Esophagus squamous epithelium (tissue), 4 donors: ENCODE results near the gene PTPRN2.

Experiments
- POLR2A ChIP-seq, 4 donors: fragments of 450-650 bp; IDR thresholded peaks; one replicate each; pipeline ENCODE4 v1.6.1; 2017; ENCODE audit warnings: antibody characterized with exemption in 4 of 4, mild to moderate bottlenecking in 4 of 4, moderate library complexity in 3 of 4
- TF ChIP-seq, protein P1 (sequence below), 6 experiments: fragments of 450-650 bp in 4 of 6; fragments of 200-600 bp in 2 of 6; sonication (generic) in 2 of 6; IDR thresholded peaks; one replicate each; pipeline ENCODE4 v1.5.1; 2016 to 2019; ENCODE audit warnings: antibody characterized with exemption in 6 of 6, mild to moderate bottlenecking in 4 of 6, moderate library complexity in 4 of 6

DNA sequence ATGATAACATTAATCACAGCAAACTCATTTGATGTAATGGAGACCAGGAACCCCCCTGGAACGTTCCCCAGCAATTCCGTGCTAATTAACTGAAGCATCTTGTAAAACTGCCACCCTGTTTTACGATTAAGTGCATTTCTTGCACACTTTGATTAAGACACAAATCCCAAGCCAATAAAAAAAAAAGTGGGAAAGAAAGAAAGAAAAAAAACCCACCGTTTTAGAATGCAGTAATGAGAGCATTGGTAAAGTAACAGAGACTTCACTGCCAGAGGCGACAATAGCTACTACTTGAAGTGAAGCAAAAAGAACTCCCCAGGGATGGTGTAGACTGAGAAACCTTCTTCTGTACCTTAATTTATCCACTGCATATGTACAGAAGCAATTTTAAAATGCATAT lies 616.1 kb downstream of the PTPRN2 start:
- no peak for TF ChIP-seq POLR2A (IDR thresholded peaks at IDR 0.05)
- TF ChIP-seq, protein P1, sequence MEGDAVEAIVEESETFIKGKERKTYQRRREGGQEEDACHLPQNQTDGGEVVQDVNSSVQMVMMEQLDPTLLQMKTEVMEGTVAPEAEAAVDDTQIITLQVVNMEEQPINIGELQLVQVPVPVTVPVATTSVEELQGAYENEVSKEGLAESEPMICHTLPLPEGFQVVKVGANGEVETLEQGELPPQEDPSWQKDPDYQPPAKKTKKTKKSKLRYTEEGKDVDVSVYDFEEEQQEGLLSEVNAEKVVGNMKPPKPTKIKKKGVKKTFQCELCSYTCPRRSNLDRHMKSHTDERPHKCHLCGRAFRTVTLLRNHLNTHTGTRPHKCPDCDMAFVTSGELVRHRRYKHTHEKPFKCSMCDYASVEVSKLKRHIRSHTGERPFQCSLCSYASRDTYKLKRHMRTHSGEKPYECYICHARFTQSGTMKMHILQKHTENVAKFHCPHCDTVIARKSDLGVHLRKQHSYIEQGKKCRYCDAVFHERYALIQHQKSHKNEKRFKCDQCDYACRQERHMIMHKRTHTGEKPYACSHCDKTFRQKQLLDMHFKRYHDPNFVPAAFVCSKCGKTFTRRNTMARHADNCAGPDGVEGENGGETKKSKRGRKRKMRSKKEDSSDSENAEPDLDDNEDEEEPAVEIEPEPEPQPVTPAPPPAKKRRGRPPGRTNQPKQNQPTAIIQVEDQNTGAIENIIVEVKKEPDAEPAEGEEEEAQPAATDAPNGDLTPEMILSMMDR (IDR thresholded peaks at IDR 0.05): no peak
